Ishikawa (cell line): Measurements from ENCODE around the gene TKTL1.

Experiments used
- CEBPB ChIP-seq: IDR thresholded peaks from 2 replicates; pipeline ENCODE4 v1.6.1; 2012
- CREB1 ChIP-seq: IDR thresholded peaks from 2 replicates; pipeline ENCODE4 v1.6.1; 2012; ENCODE audit warnings: low read depth
- EGR1 ChIP-seq: IDR thresholded peaks from 2 replicates; pipeline ENCODE4 v1.6.1; 2012
- EP300 ChIP-seq: IDR thresholded peaks from 2 replicates; pipeline ENCODE4 v1.6.1; 2012; ENCODE audit warnings: borderline replicate concordance
- FOXM1 ChIP-seq: IDR thresholded peaks from 2 replicates; pipeline ENCODE4 v1.6.1; 2012; ENCODE audit warnings: low read depth, borderline replicate concordance
- MAX ChIP-seq: IDR thresholded peaks from 2 replicates; pipeline ENCODE4 v1.6.1; 2012
- NFIC ChIP-seq: IDR thresholded peaks from 2 replicates; pipeline ENCODE4 v1.6.1; 2012
- RAD21 ChIP-seq: IDR thresholded peaks from 2 replicates; pipeline ENCODE4 v1.6.1; 2012; ENCODE audit warnings: low read depth
- REST ChIP-seq: IDR thresholded peaks from 2 replicates; pipeline ENCODE4 v1.6.1; 2012; ENCODE audit warnings: low read depth, mild to moderate bottlenecking
- TAF1 ChIP-seq: IDR thresholded peaks from 2 replicates; pipeline ENCODE4 v1.6.1; 2012; ENCODE audit warnings: low read depth, mild to moderate bottlenecking
- TCF12 ChIP-seq: IDR thresholded peaks from 2 replicates; pipeline ENCODE4 v1.6.1; 2012; ENCODE audit warnings: low read depth
- TEAD4 ChIP-seq: IDR thresholded peaks from 2 replicates; pipeline ENCODE4 v1.6.1; 2012
- USF1 ChIP-seq: IDR thresholded peaks from 2 replicates; pipeline ENCODE4 v1.6.1; 2012
- YY1 ChIP-seq: IDR thresholded peaks from 2 replicates; pipeline ENCODE4 v1.6.1; 2012; ENCODE audit warnings: low read depth
- ZBTB7A ChIP-seq: IDR thresholded peaks from 2 replicates; pipeline ENCODE4 v1.6.1; 2012; ENCODE audit warnings: low read depth

Gene TKTL1

GRCh38 chrX:154323537-154323936, 27.9 kb downstream of the TKTL1 start:
- TF ChIP-seq USF1 (no peak), MAX (no peak), REST (no peak), EGR1 (no peak), CEBPB (no peak), TEAD4 (no peak), CREB1 (no peak), NFIC (no peak), ZBTB7A (no peak), RAD21 (no peak)

DNA sequence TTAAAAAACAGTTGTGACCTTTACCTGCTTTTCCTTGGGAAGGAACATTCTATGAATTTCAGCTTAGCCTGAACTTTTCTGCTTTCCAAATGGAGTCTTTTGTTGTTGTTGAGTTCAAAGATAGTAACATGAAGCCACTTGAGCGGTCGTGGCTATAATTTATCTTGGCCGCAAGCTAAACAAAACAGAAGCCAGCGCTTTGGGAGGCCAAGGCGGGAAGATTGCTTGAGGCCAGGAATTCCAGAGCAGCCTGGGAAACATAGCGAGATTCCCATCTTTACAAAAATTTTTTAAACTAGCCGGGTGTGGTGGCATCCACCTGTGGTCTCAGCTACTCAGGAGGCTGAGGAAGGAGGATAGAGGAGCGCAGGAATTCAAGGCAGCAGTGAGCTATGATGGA, 29.9 kb downstream of the TKTL1 start:
- TF ChIP-seq CEBPB (no peak), FOXM1 (no peak), NFIC (no peak), RAD21 (no peak), ZBTB7A (no peak), USF1 (no peak), TCF12 (no peak), TAF1 (no peak), EP300 (no peak), TEAD4 (no peak), YY1 (no peak), REST (no peak), CREB1 (no peak), MAX (no peak), EGR1 (no peak)

- TF ChIP-seq USF1, result no peak
- TF ChIP-seq CREB1, result no peak
- no peak for TF ChIP-seq ZBTB7A
- no peak for TF ChIP-seq TCF12
- no peak for TF ChIP-seq MAX
- no peak for TF ChIP-seq EP300
- TF ChIP-seq NFIC, result no peak
- TF ChIP-seq REST, result no peak
- TF ChIP-seq CEBPB, result no peak
- TF ChIP-seq FOXM1, result no peak
- no peak for TF ChIP-seq YY1
- TF ChIP-seq TAF1, result no peak
- no peak for TF ChIP-seq RAD21
These were observed 31.6 kb downstream of the TKTL1 start for GRCh38 chrX:154327038-154327820.

DNA sequence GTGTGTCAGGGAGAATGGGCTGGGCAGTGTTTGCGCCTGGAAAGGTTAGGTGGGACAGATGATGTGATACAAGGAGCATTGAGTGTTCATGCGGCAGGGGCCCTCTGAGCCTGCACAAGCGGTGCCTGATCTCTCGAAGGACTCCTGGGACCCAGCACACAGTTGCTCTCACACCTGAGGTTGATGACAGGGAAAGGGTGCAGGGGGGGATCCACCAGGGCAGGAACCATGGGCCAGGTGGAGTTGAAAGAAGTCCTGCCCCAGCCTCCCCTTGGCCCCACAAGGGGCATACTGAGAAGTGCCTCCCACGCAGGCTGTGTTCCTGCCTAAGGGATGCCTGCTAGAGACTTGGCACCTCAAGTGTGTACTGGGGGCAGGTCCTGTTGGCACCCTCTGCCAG, 33.1 kb downstream of the TKTL1 start:
- TF ChIP-seq RAD21 (no peak), FOXM1 (no peak), CREB1 (no peak), EP300 (no peak), TAF1 (no peak), EGR1 (no peak), TCF12 (no peak)
